GM21515 (cell line): ENCODE measurements around the gene PRKCE.

Source experiments
- ATAC-seq: cut with Tn5 transposase; IDR thresholded peaks from one replicate; pipeline ENCODE4 v1.9.1; 2021; ENCODE audit not compliant: unreplicated experiment

Gene PRKCE

GRCh38 chr2:45923701-45924100 lies 272.2 kb downstream of the PRKCE start:
- no peak for ATAC-seq

GRCh38 chr2:45925026-45925425 lies 273.6 kb downstream of the PRKCE start:
- no peak for ATAC-seq

GRCh38 chr2:45925636-45926366 lies 274.3 kb downstream of the PRKCE start:
- no peak for ATAC-seq

GRCh38 chr2:45928946-45929345 lies 277.5 kb downstream of the PRKCE start:
- ATAC-seq, result no peak

GRCh38 chr2:45929674-45930395 lies 278.4 kb downstream of the PRKCE start:
- no peak for ATAC-seq

GRCh38 chr2:45930396-45930792 lies 278.9 kb downstream of the PRKCE start:
- ATAC-seq, result no peak

GRCh38 chr2:45932278-45932975 lies 281.0 kb downstream of the PRKCE start:
- no peak for ATAC-seq

GRCh38 chr2:45935791-45936622 lies 284.5 kb downstream of the PRKCE start:
- no peak for ATAC-seq

GRCh38 chr2:45936623-45936979 lies 285.1 kb downstream of the PRKCE start:
- no peak for ATAC-seq

- no peak for ATAC-seq
Measured at GRCh38 chr2:45937990-45938389, 286.5 kb downstream of the PRKCE start.

GRCh38 chr2:45938649-45939511 lies 287.4 kb downstream of the PRKCE start:
- no peak for ATAC-seq

- no peak for ATAC-seq
Measured at GRCh38 chr2:45941531-45942236, 290.2 kb downstream of the PRKCE start.

- no peak for ATAC-seq
Measured at GRCh38 chr2:45942237-45942738, 290.8 kb downstream of the PRKCE start.

- ATAC-seq, result no peak
Measured at GRCh38 chr2:45943219-45944044, 292.0 kb downstream of the PRKCE start.

GRCh38 chr2:45944074-45944473 lies 292.6 kb downstream of the PRKCE start:
- ATAC-seq, result no peak

GRCh38 chr2:45945302-45945717 lies 293.8 kb downstream of the PRKCE start:
- ATAC-seq, result no peak

- no peak for ATAC-seq
Measured at GRCh38 chr2:45946023-45946422, 294.5 kb downstream of the PRKCE start.

- no peak for ATAC-seq
Measured at GRCh38 chr2:45950606-45951005, 299.1 kb downstream of the PRKCE start.
